ENCODE data around the gene OR4D9. TPM values are rescaled to one million over a fixed set of nuclear protein-coding genes. Genes with fewer than 3 reads are reported as not detected.

The OR4D9 gene
- total RNA-seq, 1 donor from 2014 or later = not detected

GRCh38 chr11:59560702-59561473 lies 49.5 kb downstream of the OR4D9 start:
- TF ChIP-seq CTCF (IDR thresholded peaks at IDR 0.05) = no peak
- peak; percentile 89 for DNase-seq
- H3K36me3 ChIP-seq = no peaks in the 10 kb centered on the region
- intact Hi-C loops (cut with DNase I) = no loop called here
- H3K9me3 ChIP-seq = no peaks in the 10 kb centered on the region
- peak overlapping the region; percentile 93 for H3K4me3 ChIP-seq
- peaks cover 32% of the 10 kb centered on the region for H3K4me1 ChIP-seq
- peak overlapping the region; percentile 74 for H3K27ac ChIP-seq
- H3K27me3 ChIP-seq (ENCODE audit: low read depth) = no peaks in the 10 kb centered on the region
- ATAC-seq = peak; percentile 89 to 92

- no peak for ATAC-seq
- H3K36me3 ChIP-seq = no peaks in the 10 kb centered on the region
- intact Hi-C loops (cut with DNase I) = no loop called here
- TF ChIP-seq CTCF (IDR thresholded peaks at IDR 0.05) = no peak
- H3K9me3 ChIP-seq = no peaks in the 10 kb centered on the region
- peaks cover 18% of the 10 kb centered on the region for H3K4me1 ChIP-seq
- H3K4me3 ChIP-seq = no peak overlapping the region
- no peak for DNase-seq
- no peak overlapping the region for H3K27ac ChIP-seq
- H3K27me3 ChIP-seq (ENCODE audit: low read depth) = no peaks in the 10 kb centered on the region
These were observed 51.0 kb downstream of the OR4D9 start for GRCh38 chr11:59562292-59562691.

Other genes starting within 250 kb of the OR4D9 start
- gene OR5AN1, start 152.6 kb upstream of the OR4D9 start, total RNA-seq = not detected
- gene OR5A2, start 85.1 kb upstream of the OR4D9 start, total RNA-seq = not detected
- gene OR5A1, start 75.1 kb upstream of the OR4D9 start, total RNA-seq = not detected
- not detected for gene OR4D6, start 54.6 kb upstream of the OR4D9 start, total RNA-seq
- not detected for gene OR4D10, start 38.2 kb upstream of the OR4D9 start, total RNA-seq
- not detected for gene OR4D11, start 8.0 kb upstream of the OR4D9 start, total RNA-seq
- gene OSBP, start 104.2 kb downstream of the OR4D9 start, total RNA-seq = 37.7 TPM
- 38.2 TPM for gene PATL1, start 157.5 kb downstream of the OR4D9 start, total RNA-seq
- gene OR10V1, start 202.3 kb downstream of the OR4D9 start, total RNA-seq = not detected
- 59.4 TPM for gene STX3, start 243.8 kb downstream of the OR4D9 start, total RNA-seq